K562 (cell line): ENCODE data around the gene MAML1. TPM values are rescaled to one million over a fixed set of nuclear protein-coding genes. Genes with fewer than 3 reads are reported as not detected.
A peak's percentile ranks its signal among the peaks of the same experiment; 100 is the strongest.

Source experiments
- ELF1 ChIP-seq: fragments of 200-800 bp; sonication (Bioruptor generic); IDR thresholded peaks from 2 replicates; pipeline ENCODE4 v1.6.1; 2016; ENCODE audit warnings: missing genetic modification characterization, missing compliant biosample characterization
- ETV5 ChIP-seq: sonication (generic); formaldehyde crosslinking; IDR thresholded peaks from 2 replicates; pipeline ENCODE4 v1.4.0; 2020; ENCODE audit warnings: low read depth, mild to moderate bottlenecking, missing genetic modification reagents
- GABPB2 ChIP-seq: fragments of 250-450 bp; sonication (Bioruptor Pico); conservative IDR thresholded peaks from 2 replicates; pipeline ENCODE4 v1.5.1; 2021; ENCODE audit warnings: mild to moderate bottlenecking
- HDAC8 ChIP-seq: fragments of 450-650 bp; IDR thresholded peaks from 2 replicates; pipeline ENCODE4 v1.6.1; 2016; ENCODE audit warnings: mild to moderate bottlenecking, missing genetic modification characterization, moderate library complexity, missing compliant biosample characterization
- KLF13 ChIP-seq: fragments of 450-650 bp; IDR thresholded peaks from 2 replicates; pipeline ENCODE4 v1.6.1; 2016; ENCODE audit warnings: missing genetic modification characterization, low read depth, mild to moderate bottlenecking, missing compliant biosample characterization, moderate library complexity, borderline replicate concordance
- MEIS2 ChIP-seq: fragments of 450-650 bp; IDR thresholded peaks from 2 replicates; pipeline ENCODE4 v1.6.1; 2014; ENCODE audit warnings: mild to moderate bottlenecking; ENCODE audit not compliant: partially characterized antibody
- NR0B1 ChIP-seq: fragments of 450-650 bp; IDR thresholded peaks from one replicate; pipeline ENCODE4 v1.6.1; 2018; ENCODE audit warnings: mild to moderate bottlenecking, moderate library complexity; ENCODE audit not compliant: partially characterized antibody
- PBX2 ChIP-seq, 2 experiments: IDR thresholded peaks in 1 of 2; conservative IDR thresholded peaks in 1 of 2; 2 replicates each; pipeline ENCODE4 v1.6.1; 2016; ENCODE audit warnings: low read depth in 2 of 2, mild to moderate bottlenecking in 1 of 2, missing compliant biosample characterization in 1 of 2, missing genetic modification characterization in 1 of 2, moderate library complexity in 1 of 2
- POLR2AphosphoS5 ChIP-seq: IDR thresholded peaks from 2 replicates; pipeline ENCODE4 v1.6.1; 2011; ENCODE audit warnings: mild to moderate bottlenecking, low read depth, low read length, moderate library complexity; ENCODE audit not compliant: control insufficient read depth, insufficient read depth
- PYGO2 ChIP-seq: fragments of 450-650 bp; IDR thresholded peaks from 2 replicates; pipeline ENCODE4 v1.6.1; 2016; ENCODE audit warnings: mild to moderate bottlenecking, missing genetic modification characterization, moderate library complexity, missing compliant biosample characterization
- RERE ChIP-seq: sonication (generic); formaldehyde crosslinking; IDR thresholded peaks from 2 replicates; pipeline ENCODE4 v1.8.0; 2023; ENCODE audit warnings: missing genetic modification reagents, mild to moderate bottlenecking, borderline replicate concordance
- YBX1 ChIP-seq: fragments of 450-650 bp; IDR thresholded peaks from 2 replicates; pipeline ENCODE4 v1.7.1; 2016; ENCODE audit warnings: mild to moderate bottlenecking
- ZBED1 ChIP-seq: IDR thresholded peaks from 2 replicates; pipeline ENCODE4 v1.6.1; 2014
- ZBTB34 ChIP-seq: fragments of 250-450 bp; sonication (Bioruptor Pico); IDR thresholded peaks from 2 replicates; pipeline ENCODE4 v1.8.0; 2021; ENCODE audit warnings: mild to moderate bottlenecking, moderate library complexity
- ZNF277 ChIP-seq: fragments of 250-450 bp; sonication (Bioruptor Pico); IDR thresholded peaks from 2 replicates; pipeline ENCODE4 v1.8.0; 2022; ENCODE audit warnings: inconsistent platforms, mild to moderate bottlenecking, moderate library complexity, borderline replicate concordance
- ZNF780A ChIP-seq: fragments of 250-450 bp; sonication (Bioruptor Pico); IDR thresholded peaks from 2 replicates; pipeline ENCODE4 v1.5.0; 2021; ENCODE audit warnings: mild to moderate bottlenecking
- polyA plus RNA-seq, 8 experiments: library from polyadenylated mRNA; depleted of rRNA in 4 of 8; stranded (reverse) in 5 of 8; unstranded in 3 of 8; fragments of >200 nt; fragmentation: Nextera tagmentation in 2 of 8; fragmentation: Illumina TruSeq in 1 of 8; extraction: Ambion mirVana in 2 of 8; extraction: Trizol in 1 of 8; gene quantifications; 2 replicates each; pipeline versions ENCODE4 v1.2.1 to v1.2.3, GENCODE V29; 2011 to 2014; ENCODE audit warnings: inconsistent platforms in 1 of 8, missing spikeins in 1 of 8
- total RNA-seq, 7 experiments: library from RNA; depleted of rRNA in 6 of 7; stranded (reverse); fragments of >200 nt in 6 of 7; fragmentation: Illumina TruSeq in 2 of 7; extraction: Trizol in 2 of 7; gene quantifications; 2 replicates each; pipeline versions ENCODE4 v1.2.1 to v1.2.3, GENCODE V29; 2011 to 2021; ENCODE audit warnings: low replicate concordance in 1 of 7

Gene MAML1
- total and polyA plus RNA-seq, 9 of the 15 experiments (the other 6 are each of a cell fraction or from before 2014, with no cell fraction given), result 0.32 to 18.4 (median 7.0) TPM

- TF ChIP-seq PBX2 (CRISPR knock-in tag; IDR thresholded peaks at IDR 0.05; ENCODE audit: low read depth), result no peak
- peak; percentile 50; the same call in 1 of the 2 replicates for TF ChIP-seq PBX2 (tag; conservative IDR thresholded peaks at IDR 0.05; ENCODE audit: low read depth)
- TF ChIP-seq KLF13, result no peak
- no peak for TF ChIP-seq PYGO2 (tag)
- TF ChIP-seq HDAC8 (tag), result no peak
- no peak for TF ChIP-seq POLR2AphosphoS5
- no peak for TF ChIP-seq ETV5 (CRISPR knock-in tag)
- TF ChIP-seq ZNF780A (CRISPR knock-in tag), result no peak
- TF ChIP-seq RERE (CRISPR knock-in tag), result no peak
- no peak for TF ChIP-seq ZNF277 (CRISPR knock-in tag)
- no peak for TF ChIP-seq ZBTB34 (CRISPR knock-in tag)
- no peak for TF ChIP-seq NR0B1
- TF ChIP-seq GABPB2 (CRISPR knock-in tag), result no peak
- peak; percentile 25 for TF ChIP-seq MEIS2
- no peak for TF ChIP-seq YBX1
- TF ChIP-seq ZBED1, result no peak
- no peak for TF ChIP-seq ELF1 (tag)
Observed at GRCh38 chr5:179729727-179730126, 2.9 kb upstream of the MAML1 start (continued).
